Testis (tissue), 5 donors: ENCODE results near the gene HUNK. TPM values are rescaled to one million over a fixed set of nuclear protein-coding genes. Genes with fewer than 3 reads are reported as not detected.

Experiments used
- DNase-seq: peaks from one replicate; pipeline ENCODE4 v3.0.0-alpha.2; 2019
- H3K27ac ChIP-seq, 2 donors: fragments of 200-600 bp; sonication (generic); one replicate each; pipeline ENCODE4 v1.5.1; 2019
- H3K27me3 ChIP-seq: fragments of 200-600 bp; sonication (generic); one replicate; pipeline ENCODE4 v1.5.1; 2019
- H3K36me3 ChIP-seq: fragments of 200-600 bp; sonication (generic); one replicate; pipeline ENCODE4 v1.5.1; 2017; ENCODE audit warnings: low read depth; ENCODE audit errors: missing control alignments
- H3K4me1 ChIP-seq: fragments of 200-600 bp; sonication (generic); one replicate; pipeline ENCODE4 v1.5.1; 2019
- H3K4me3 ChIP-seq, 2 donors: fragments of 200-600 bp; sonication (generic); one replicate each; pipeline ENCODE4 v1.5.1; 2017 to 2019
- H3K9me3 ChIP-seq: fragments of 200-600 bp; sonication (generic); one replicate; pipeline ENCODE4 v1.5.1; 2017
- POLR2A ChIP-seq: fragments of 450-650 bp; IDR thresholded peaks from one replicate; pipeline ENCODE4 v1.6.1; 2017; ENCODE audit warnings: antibody characterized with exemption, mild to moderate bottlenecking, moderate library complexity
- WGBS, 2 donors: methylation state at CpG; one replicate each; pipeline ENCODE4 v1.1.5; 2018; 5-methylcytosine and 5-hydroxymethylcytosine counted together
- intact Hi-C: fragments of 100-400 bp; cut with DNase I; formaldehyde crosslinking; loops from one replicate; pipeline ENCODE4 v1.15.1; 2023; ENCODE audit warnings: low total_unique reads
- long read RNA-seq, 2 donors: transcript quantifications; one replicate each; lab custom pipeline, GENCODE V29; 2026
- polyA plus RNA-seq: library from polyadenylated mRNA; stranded (reverse); fragments of 350-450 nt; fragmentation: Illumina TruSeq; extraction: RNeasy Lipid Tissue Mini Kit (QIAGEN cat#74804); gene quantifications from one replicate; pipeline ENCODE4 v1.2.3, GENCODE V29; 2014; ENCODE audit warnings: low read depth, low replicate concordance; ENCODE audit not compliant: insufficient read depth
- total RNA-seq, 2 donors: library from RNA; depleted of rRNA; stranded (reverse); fragments of >200 nt; gene quantifications; one replicate each; pipeline ENCODE4 v1.2.3, GENCODE V29; 2016
- TF ChIP-seq, protein P1 (sequence below), 3 experiments: fragments of 450-650 bp in 2 of 3; fragments of 200-600 bp in 1 of 3; sonication (generic) in 1 of 3; IDR thresholded peaks; one replicate each; pipeline ENCODE4 v1.5.1; 2016 to 2019; ENCODE audit warnings: antibody characterized with exemption in 3 of 3, mild to moderate bottlenecking in 2 of 3, moderate library complexity in 1 of 3

Gene HUNK
- total RNA-seq (1 to 10 TPM; 6.8 to 7.6 TPM), polyA plus RNA-seq (2.1 TPM)
- long read RNA-seq, donor 1, full-length matches to known transcripts: 4 of 4 reads
- long read RNA-seq, donor 1, partial matches to known transcripts: 0 of 4 reads
- long read RNA-seq, donor 1, other reads (novel, unspliced or antisense): 0 of 4 reads
- long read RNA-seq, donor 2, full-length matches to known transcripts: 1 of 1 reads
- long read RNA-seq, donor 2, partial matches to known transcripts: 0 of 1 reads
- long read RNA-seq, donor 2, other reads (novel, unspliced or antisense): 0 of 1 reads

GRCh38 chr21:31872452-31873274 lies at the start of gene HUNK:
HUNK (plus strand) TSS chr21:31873020; CDS start chr21:31873675, 655 bp downstream.
- Histone ChIP-seq H3K9me3 (no peaks in the 10 kb centered on the region), H3K27me3 (no peaks in the 10 kb centered on the region), H3K4me3 (peak within 1 kb of the TSS; percentile 57 to 75), H3K36me3 (no peaks in the 10 kb centered on the region), H3K27ac (peak within 1 kb of the TSS; percentile 1 to 72), H3K4me1 (peaks cover 15% of the 10 kb centered on the region)
- peak; percentile 58 for DNase-seq
- WGBS, 2 donors: 1 to 2% methylated on average over 24 to 40 of the region's 74 CpGs
- intact Hi-C loops: no loop called here
- TF ChIP-seq POLR2A: no peak
- TF ChIP-seq, protein P1, sequence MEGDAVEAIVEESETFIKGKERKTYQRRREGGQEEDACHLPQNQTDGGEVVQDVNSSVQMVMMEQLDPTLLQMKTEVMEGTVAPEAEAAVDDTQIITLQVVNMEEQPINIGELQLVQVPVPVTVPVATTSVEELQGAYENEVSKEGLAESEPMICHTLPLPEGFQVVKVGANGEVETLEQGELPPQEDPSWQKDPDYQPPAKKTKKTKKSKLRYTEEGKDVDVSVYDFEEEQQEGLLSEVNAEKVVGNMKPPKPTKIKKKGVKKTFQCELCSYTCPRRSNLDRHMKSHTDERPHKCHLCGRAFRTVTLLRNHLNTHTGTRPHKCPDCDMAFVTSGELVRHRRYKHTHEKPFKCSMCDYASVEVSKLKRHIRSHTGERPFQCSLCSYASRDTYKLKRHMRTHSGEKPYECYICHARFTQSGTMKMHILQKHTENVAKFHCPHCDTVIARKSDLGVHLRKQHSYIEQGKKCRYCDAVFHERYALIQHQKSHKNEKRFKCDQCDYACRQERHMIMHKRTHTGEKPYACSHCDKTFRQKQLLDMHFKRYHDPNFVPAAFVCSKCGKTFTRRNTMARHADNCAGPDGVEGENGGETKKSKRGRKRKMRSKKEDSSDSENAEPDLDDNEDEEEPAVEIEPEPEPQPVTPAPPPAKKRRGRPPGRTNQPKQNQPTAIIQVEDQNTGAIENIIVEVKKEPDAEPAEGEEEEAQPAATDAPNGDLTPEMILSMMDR (IDR thresholded peaks at IDR 0.05): no peak

GRCh38 chr21:31829736-31830472 lies 42.9 kb upstream of the HUNK start:
- no peaks in the 10 kb centered on the region for H3K9me3 ChIP-seq
- H3K36me3 ChIP-seq: no peaks in the 10 kb centered on the region
- no peak overlapping the region for H3K4me3 ChIP-seq
- H3K27ac ChIP-seq: no peak overlapping the region
- H3K27me3 ChIP-seq: no peaks in the 10 kb centered on the region
- WGBS, 2 donors: 90 to 93% methylated on average over 5 of the region's 5 CpGs
- intact Hi-C loops: no loop called here
- H3K4me1 ChIP-seq: no peaks in the 10 kb centered on the region
- TF ChIP-seq, protein P1 (IDR thresholded peaks at IDR 0.05): no peak
- no peak for TF ChIP-seq POLR2A
- no peak for DNase-seq

DNA sequence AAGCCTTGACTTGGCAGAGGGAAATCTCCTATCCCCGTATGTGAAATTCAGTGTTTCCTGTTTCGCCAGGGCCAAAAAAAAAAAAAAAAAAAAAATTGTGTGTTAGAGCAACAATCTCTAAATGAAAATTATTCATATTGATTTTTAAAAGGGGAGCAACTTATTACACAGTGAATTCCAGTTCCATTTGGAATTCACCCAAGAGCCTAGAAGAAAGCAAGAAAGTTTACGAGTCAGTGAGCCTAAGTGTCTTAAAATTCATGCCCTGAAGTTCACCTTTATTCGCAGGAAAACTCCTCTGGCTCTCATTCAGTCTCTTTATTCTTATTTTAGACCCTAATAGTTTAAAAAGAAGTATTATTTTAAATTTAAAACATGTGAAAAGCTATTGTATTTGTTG lies 42.1 kb upstream of the HUNK start:
- WGBS, 2 donors: 59 to 61% methylated on average over 4 of the region's 4 CpGs
- no peaks in the 10 kb centered on the region for H3K36me3 ChIP-seq
- TF ChIP-seq POLR2A: no peak
- TF ChIP-seq, protein P1 (IDR thresholded peaks at IDR 0.05): no peak
- H3K27me3 ChIP-seq: no peaks in the 10 kb centered on the region
- H3K9me3 ChIP-seq: no peaks in the 10 kb centered on the region
- intact Hi-C loops: no loop called here
- no peak overlapping the region for H3K27ac ChIP-seq
- H3K4me3 ChIP-seq: no peak overlapping the region
- no peak for DNase-seq
- H3K4me1 ChIP-seq: no peaks in the 10 kb centered on the region

GRCh38 chr21:31837041-31837440 lies 35.8 kb upstream of the HUNK start:
- TF ChIP-seq POLR2A: no peak
- TF ChIP-seq, protein P1 (IDR thresholded peaks at IDR 0.05): no peak
- intact Hi-C loops: no loop called here
- Histone ChIP-seq H3K4me3 (no peak overlapping the region), H3K27me3 (no peaks in the 10 kb centered on the region), H3K9me3 (no peaks in the 10 kb centered on the region), H3K4me1 (no peaks in the 10 kb centered on the region), H3K36me3 (no peaks in the 10 kb centered on the region), H3K27ac (no peak overlapping the region)
- no peak for DNase-seq
